ENCODE data around the gene POLE4. TPM values are rescaled to one million over a fixed set of nuclear protein-coding genes. Genes with fewer than 3 reads are reported as not detected.

Gene POLE4
- total and polyA plus RNA-seq, 9 of the 15 experiments (the other 6 are each of a cell fraction or from before 2014, with no cell fraction given): 25.7 to 73.7 (median 57.3) TPM

DNA sequence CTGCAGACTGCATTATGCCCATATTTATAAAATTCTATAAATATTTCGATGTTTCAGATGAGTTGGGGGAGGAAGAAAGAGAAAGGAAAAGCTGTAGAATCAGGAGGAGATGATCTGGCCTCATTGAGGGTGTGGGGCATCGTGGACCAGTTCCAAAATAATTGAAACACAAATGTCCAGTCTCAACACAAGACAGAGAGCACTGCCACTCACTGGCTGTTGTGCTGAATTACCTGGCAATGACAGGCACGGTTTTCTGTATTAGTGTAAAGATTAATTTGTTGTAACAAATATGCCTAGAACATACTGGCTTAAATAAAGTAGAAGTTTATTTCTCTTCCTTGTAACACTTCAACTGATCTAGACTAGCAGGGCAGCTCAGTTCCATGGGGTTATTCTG lies 24.1 kb downstream of the POLE4 start:
- Histone ChIP-seq H4K20me1 (replicated peaks; ENCODE audit: control insufficient read depth, insufficient read depth, low read length) (no peaks in the 10 kb centered on the region), H3K27ac (ENCODE audit: extremely low read depth, low read depth, low read length) (no peak overlapping the region), H3K4me1 (replicated peaks in 1 of 2; ENCODE audit: control insufficient read depth in 2 of 2, insufficient read depth in 2 of 2, low read length in 2 of 2) (no peaks in the 10 kb centered on the region), H3K9ac (ENCODE audit: insufficient read depth in 1 of 2, low read depth in 2 of 2, low read length in 2 of 2) (no peak overlapping the region), H3K4me2 (ENCODE audit: insufficient read depth, low read length) (no peak overlapping the region), H3K27me3 (ENCODE audit: control insufficient read depth in 2 of 2, insufficient read depth in 2 of 2, low read length in 2 of 2) (peaks cover 0 to 4% of the 10 kb centered on the region in 2 experiments; a peak in 1 of 5 replicates), H3K4me3 (no peak overlapping the region), H2AFZ (ENCODE audit: low read depth, low read length) (no peak overlapping the region), H3K79me2 (ENCODE audit: control insufficient read depth, insufficient read depth, low read length) (no peaks in the 10 kb centered on the region), H3K9me3 (replicated peaks; ENCODE audit: control insufficient read depth, insufficient read depth, low read depth, low read length) (no peaks in the 10 kb centered on the region), H3K36me3 (ENCODE audit: control insufficient read depth, insufficient read depth, low read length) (no peaks in the 10 kb centered on the region), H3K9me1 (ENCODE audit: control insufficient read depth, insufficient read depth, low read length) (no peaks in the 10 kb centered on the region)
- no TSS peak for BruUV-seq (replicated peaks)
- POLR2A ChIA-PET: interaction anchor here (1.7 kb wide), 1 partner anchor 9 kb away, joined by 3 read pairs; no protein-coding TSS in a partner anchor
- WGBS (ENCODE audit: insufficient coverage, low coverage, missing lambda C conversion rate): 2% methylated on average over 3 of the region's 3 CpGs
- intact Hi-C loops (cut with micrococcal nuclease): loop anchor here (2.0 kb wide), 1 partner anchor 62 kb away; no protein-coding TSS in a partner anchor
- no peak for FAIRE-seq
- peak in 1 of 4 experiments; percentile 4 for DNase-seq (ENCODE audit: extremely low read depth in 1 of 4, low spot score in 3 of 4)
- ATAC-seq: peak; percentile 49; the same call in 1 of the 3 replicates
- CTCF ChIA-PET (ENCODE audit: low intra/inter-chr PET ratio): interaction anchor here (0.9 to 1.3 kb wide), 2 partner anchors 62 to 63 kb away, joined by 3 to 4 read pairs; no protein-coding TSS in a partner anchor
- in situ Hi-C loops (cut with MboI): no loop called here
- TF ChIP-seq ZSCAN29 (IDR thresholded peaks at IDR 0.05): no peak
- TF ChIP-seq, protein P1, sequence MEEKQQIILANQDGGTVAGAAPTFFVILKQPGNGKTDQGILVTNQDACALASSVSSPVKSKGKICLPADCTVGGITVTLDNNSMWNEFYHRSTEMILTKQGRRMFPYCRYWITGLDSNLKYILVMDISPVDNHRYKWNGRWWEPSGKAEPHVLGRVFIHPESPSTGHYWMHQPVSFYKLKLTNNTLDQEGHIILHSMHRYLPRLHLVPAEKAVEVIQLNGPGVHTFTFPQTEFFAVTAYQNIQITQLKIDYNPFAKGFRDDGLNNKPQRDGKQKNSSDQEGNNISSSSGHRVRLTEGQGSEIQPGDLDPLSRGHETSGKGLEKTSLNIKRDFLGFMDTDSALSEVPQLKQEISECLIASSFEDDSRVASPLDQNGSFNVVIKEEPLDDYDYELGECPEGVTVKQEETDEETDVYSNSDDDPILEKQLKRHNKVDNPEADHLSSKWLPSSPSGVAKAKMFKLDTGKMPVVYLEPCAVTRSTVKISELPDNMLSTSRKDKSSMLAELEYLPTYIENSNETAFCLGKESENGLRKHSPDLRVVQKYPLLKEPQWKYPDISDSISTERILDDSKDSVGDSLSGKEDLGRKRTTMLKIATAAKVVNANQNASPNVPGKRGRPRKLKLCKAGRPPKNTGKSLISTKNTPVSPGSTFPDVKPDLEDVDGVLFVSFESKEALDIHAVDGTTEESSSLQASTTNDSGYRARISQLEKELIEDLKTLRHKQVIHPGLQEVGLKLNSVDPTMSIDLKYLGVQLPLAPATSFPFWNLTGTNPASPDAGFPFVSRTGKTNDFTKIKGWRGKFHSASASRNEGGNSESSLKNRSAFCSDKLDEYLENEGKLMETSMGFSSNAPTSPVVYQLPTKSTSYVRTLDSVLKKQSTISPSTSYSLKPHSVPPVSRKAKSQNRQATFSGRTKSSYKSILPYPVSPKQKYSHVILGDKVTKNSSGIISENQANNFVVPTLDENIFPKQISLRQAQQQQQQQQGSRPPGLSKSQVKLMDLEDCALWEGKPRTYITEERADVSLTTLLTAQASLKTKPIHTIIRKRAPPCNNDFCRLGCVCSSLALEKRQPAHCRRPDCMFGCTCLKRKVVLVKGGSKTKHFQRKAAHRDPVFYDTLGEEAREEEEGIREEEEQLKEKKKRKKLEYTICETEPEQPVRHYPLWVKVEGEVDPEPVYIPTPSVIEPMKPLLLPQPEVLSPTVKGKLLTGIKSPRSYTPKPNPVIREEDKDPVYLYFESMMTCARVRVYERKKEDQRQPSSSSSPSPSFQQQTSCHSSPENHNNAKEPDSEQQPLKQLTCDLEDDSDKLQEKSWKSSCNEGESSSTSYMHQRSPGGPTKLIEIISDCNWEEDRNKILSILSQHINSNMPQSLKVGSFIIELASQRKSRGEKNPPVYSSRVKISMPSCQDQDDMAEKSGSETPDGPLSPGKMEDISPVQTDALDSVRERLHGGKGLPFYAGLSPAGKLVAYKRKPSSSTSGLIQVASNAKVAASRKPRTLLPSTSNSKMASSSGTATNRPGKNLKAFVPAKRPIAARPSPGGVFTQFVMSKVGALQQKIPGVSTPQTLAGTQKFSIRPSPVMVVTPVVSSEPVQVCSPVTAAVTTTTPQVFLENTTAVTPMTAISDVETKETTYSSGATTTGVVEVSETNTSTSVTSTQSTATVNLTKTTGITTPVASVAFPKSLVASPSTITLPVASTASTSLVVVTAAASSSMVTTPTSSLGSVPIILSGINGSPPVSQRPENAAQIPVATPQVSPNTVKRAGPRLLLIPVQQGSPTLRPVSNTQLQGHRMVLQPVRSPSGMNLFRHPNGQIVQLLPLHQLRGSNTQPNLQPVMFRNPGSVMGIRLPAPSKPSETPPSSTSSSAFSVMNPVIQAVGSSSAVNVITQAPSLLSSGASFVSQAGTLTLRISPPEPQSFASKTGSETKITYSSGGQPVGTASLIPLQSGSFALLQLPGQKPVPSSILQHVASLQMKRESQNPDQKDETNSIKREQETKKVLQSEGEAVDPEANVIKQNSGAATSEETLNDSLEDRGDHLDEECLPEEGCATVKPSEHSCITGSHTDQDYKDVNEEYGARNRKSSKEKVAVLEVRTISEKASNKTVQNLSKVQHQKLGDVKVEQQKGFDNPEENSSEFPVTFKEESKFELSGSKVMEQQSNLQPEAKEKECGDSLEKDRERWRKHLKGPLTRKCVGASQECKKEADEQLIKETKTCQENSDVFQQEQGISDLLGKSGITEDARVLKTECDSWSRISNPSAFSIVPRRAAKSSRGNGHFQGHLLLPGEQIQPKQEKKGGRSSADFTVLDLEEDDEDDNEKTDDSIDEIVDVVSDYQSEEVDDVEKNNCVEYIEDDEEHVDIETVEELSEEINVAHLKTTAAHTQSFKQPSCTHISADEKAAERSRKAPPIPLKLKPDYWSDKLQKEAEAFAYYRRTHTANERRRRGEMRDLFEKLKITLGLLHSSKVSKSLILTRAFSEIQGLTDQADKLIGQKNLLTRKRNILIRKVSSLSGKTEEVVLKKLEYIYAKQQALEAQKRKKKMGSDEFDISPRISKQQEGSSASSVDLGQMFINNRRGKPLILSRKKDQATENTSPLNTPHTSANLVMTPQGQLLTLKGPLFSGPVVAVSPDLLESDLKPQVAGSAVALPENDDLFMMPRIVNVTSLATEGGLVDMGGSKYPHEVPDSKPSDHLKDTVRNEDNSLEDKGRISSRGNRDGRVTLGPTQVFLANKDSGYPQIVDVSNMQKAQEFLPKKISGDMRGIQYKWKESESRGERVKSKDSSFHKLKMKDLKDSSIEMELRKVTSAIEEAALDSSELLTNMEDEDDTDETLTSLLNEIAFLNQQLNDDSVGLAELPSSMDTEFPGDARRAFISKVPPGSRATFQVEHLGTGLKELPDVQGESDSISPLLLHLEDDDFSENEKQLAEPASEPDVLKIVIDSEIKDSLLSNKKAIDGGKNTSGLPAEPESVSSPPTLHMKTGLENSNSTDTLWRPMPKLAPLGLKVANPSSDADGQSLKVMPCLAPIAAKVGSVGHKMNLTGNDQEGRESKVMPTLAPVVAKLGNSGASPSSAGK (IDR thresholded peaks at IDR 0.05): no peak
- TF ChIP-seq MITF (IDR thresholded peaks at IDR 0.05): no peak
- TF ChIP-seq RAD21 (CRISPR knock-in tag; conservative IDR thresholded peaks at IDR 0.05 in 1 of 2, IDR thresholded peaks at IDR 0.05 in 1 of 2): peak; percentile 23 to 40; a peak in 3 of 4 replicates
- no peak for TF ChIP-seq ZNF76 (CRISPR knock-in tag; IDR thresholded peaks at IDR 0.05; ENCODE audit: borderline replicate concordance)
- no peak for TF ChIP-seq TBL1XR1 (IDR thresholded peaks at IDR 0.05; ENCODE audit: low read length in 2 of 2)
- TF ChIP-seq KAT7 (CRISPR knock-in tag; IDR thresholded peaks at IDR 0.05; ENCODE audit: borderline replicate concordance): no peak
- no peak for TF ChIP-seq ETV6 (IDR thresholded peaks at IDR 0.05; ENCODE audit: borderline replicate concordance in 1 of 2, low read depth in 2 of 2, low read length in 1 of 2)
- TF ChIP-seq ETV6 (CRISPR knock-in tag; IDR thresholded peaks at IDR 0.05; ENCODE audit: borderline replicate concordance): no peak
- TF ChIP-seq SETDB1 (IDR thresholded peaks at IDR 0.05; ENCODE audit: low read length): no peak

Data from K562 (cell line).